A549 treated with Hydrocortisone at 1 μM for 4 hours (cell line): ENCODE data around the gene CTNNB1. TPM values are rescaled to one million over a fixed set of nuclear protein-coding genes. Genes with fewer than 3 reads are reported as not detected.

ENCODE experiments used
- total RNA-seq: library from RNA; stranded (reverse); fragments of 200-300 nt; extraction: Qiagen RNA extraction; gene quantifications from 5 replicates; pipeline ENCODE4 v1.2.3, GENCODE V29; 2022

CTNNB1 gene
- 169 to 244 TPM (median 184 TPM) in 5 replicates for total RNA-seq

GRCh38 chr3:41198950-41199865 lies at the start of gene CTNNB1:
TSS of gene CTNNB1 (plus strand) at chr3:41199505. CDS start at chr3:41224069, 24,564 bp downstream.

